OCI-LY3 (cell line): ENCODE results near the gene ZNF618.

Experiments used
- H2AFZ ChIP-seq: fragments of 200-600, 300-600 bp; shearing (Covaris generic); 2 replicates; pipeline ENCODE4 v1.6.0; 2014; ENCODE audit warnings: antibody characterized with exemption, low read depth, low read length
- H3K27ac ChIP-seq: fragments of 200-600, 300-600 bp; sonication (generic); 2 replicates; pipeline ENCODE4 v1.5.1; 2014; ENCODE audit warnings: mild to moderate bottlenecking, low read length, moderate library complexity, mixed read lengths
- H3K27me3 ChIP-seq: fragments of 200-600, 300-600 bp; sonication (generic); 2 replicates; pipeline ENCODE4 v1.6.1; 2014; ENCODE audit warnings: low read depth, low read length, mixed read lengths
- H3K36me3 ChIP-seq: fragments of 200-600, 300-600 bp; sonication (generic); replicated peaks from 2 replicates; pipeline ENCODE3; 2014; ENCODE audit warnings: low read depth, low read length, mixed read lengths
- H3K4me1 ChIP-seq: fragments of 300-600, 200-600 bp; sonication (generic); 2 replicates; pipeline ENCODE4 v1.6.1; 2014; ENCODE audit warnings: low read length, mixed read lengths
- H3K4me2 ChIP-seq: fragments of 200-600, 300-600 bp; sonication (generic); 2 replicates; pipeline ENCODE4 v1.6.1; 2014; ENCODE audit warnings: low read length, mixed read lengths
- H3K4me3 ChIP-seq: fragments of 300-600, 200-600 bp; sonication (generic); 2 replicates; pipeline ENCODE4 v1.5.1; 2014; ENCODE audit warnings: antibody characterized with exemption, mild to moderate bottlenecking, low read length, moderate library complexity
- H3K79me2 ChIP-seq: fragments of 300-600, 200-600 bp; shearing (Covaris generic); 2 replicates; pipeline ENCODE4 v1.6.1; 2014; ENCODE audit warnings: mild to moderate bottlenecking, low read length, mixed read lengths
- H3K9ac ChIP-seq: fragments of 300-600, 200-600 bp; shearing (Covaris generic); 2 replicates; pipeline ENCODE4 v1.6.0; 2014; ENCODE audit warnings: mild to moderate bottlenecking, low read length, moderate library complexity
- H3K9me3 ChIP-seq: fragments of 200-600, 300-600 bp; shearing (Covaris generic); 2 replicates; pipeline ENCODE4 v1.6.1; 2014; ENCODE audit warnings: low read length, mixed read lengths; ENCODE audit not compliant: insufficient read depth
- H4K20me1 ChIP-seq: fragments of 200-600, 300-600 bp; sonication (generic); 2 replicates; pipeline ENCODE4 v1.6.1; 2016; ENCODE audit warnings: low read length, mixed read lengths; ENCODE audit not compliant: insufficient read depth
- CTCF ChIP-seq: fragments of 200-600, 300-600 bp; sonication (generic); IDR thresholded peaks from 2 replicates; pipeline ENCODE4 v1.5.1; 2014; ENCODE audit warnings: antibody characterized with exemption, low read length, low read depth
- EZH2phosphoT487 ChIP-seq: fragments of 200-600 bp; shearing (Covaris generic); IDR thresholded peaks from 2 replicates; pipeline ENCODE4 v1.6.1; 2018; ENCODE audit warnings: antibody characterized with exemption, mixed run types, low read depth

ZNF618 gene

GRCh38 chr9:113919382-113919781, 43.3 kb downstream of the ZNF618 start:
- H3K36me3 ChIP-seq: no peaks in the 10 kb centered on the region
- H3K4me1 ChIP-seq: peaks cover 3% of the 10 kb centered on the region; the same call in 1 of the 2 replicates
- H3K4me3 ChIP-seq: no peak overlapping the region
- no peak overlapping the region for H3K9ac ChIP-seq
- H3K27ac ChIP-seq: no peak overlapping the region
- H2AFZ ChIP-seq: no peak overlapping the region
- H4K20me1 ChIP-seq: no peaks in the 10 kb centered on the region
- no peaks in the 10 kb centered on the region for H3K79me2 ChIP-seq
- peaks cover 12% of the 10 kb centered on the region; the same call in 1 of the 2 replicates for H3K27me3 ChIP-seq
- TF ChIP-seq CTCF: no peak
- no peak for TF ChIP-seq EZH2phosphoT487
- no peaks in the 10 kb centered on the region for H3K9me3 ChIP-seq
- no peak overlapping the region for H3K4me2 ChIP-seq

- Histone ChIP-seq H3K4me2 (no peak overlapping the region), H3K27ac (no peak overlapping the region), H3K27me3 (peaks cover 12% of the 10 kb centered on the region; the same call in 1 of the 2 replicates)
Measured at GRCh38 chr9:113919871-113920270, 43.8 kb downstream of the ZNF618 start.

GRCh38 chr9:113920872-113921271, 44.8 kb downstream of the ZNF618 start:
- Histone ChIP-seq H3K4me2 (no peak overlapping the region), H3K4me3 (no peak overlapping the region), H3K27me3 (0 out of 2 replicates have a peak, but pooled peaks cover 6% of the 10 kb centered on the region), H3K79me2 (no peaks in the 10 kb centered on the region), H2AFZ (no peak overlapping the region), H4K20me1 (no peaks in the 10 kb centered on the region), H3K4me1 (peaks cover 3% of the 10 kb centered on the region; the same call in 1 of the 2 replicates), H3K9ac (no peak overlapping the region), H3K36me3 (no peaks in the 10 kb centered on the region), H3K9me3 (no peaks in the 10 kb centered on the region), H3K27ac (no peak overlapping the region)
- TF ChIP-seq EZH2phosphoT487 (no peak), CTCF (no peak)

More at GRCh38 chr9:113919871-113920270, 43.8 kb downstream of the ZNF618 start:
- Histone ChIP-seq H3K36me3 (no peaks in the 10 kb centered on the region), H2AFZ (no peak overlapping the region), H3K4me3 (no peak overlapping the region), H3K9ac (no peak overlapping the region), H3K4me1 (peaks cover 3% of the 10 kb centered on the region; the same call in 1 of the 2 replicates), H3K79me2 (no peaks in the 10 kb centered on the region), H3K9me3 (no peaks in the 10 kb centered on the region), H4K20me1 (no peaks in the 10 kb centered on the region)
- no peak for TF ChIP-seq EZH2phosphoT487

- Histone ChIP-seq H3K4me3 (no peak overlapping the region), H3K4me2 (no peak overlapping the region), H3K27ac (no peak overlapping the region), H3K79me2 (no peaks in the 10 kb centered on the region), H3K9ac (no peak overlapping the region), H4K20me1 (no peaks in the 10 kb centered on the region), H3K9me3 (no peaks in the 10 kb centered on the region), H3K36me3 (no peaks in the 10 kb centered on the region), H2AFZ (no peak overlapping the region), H3K4me1 (peaks cover 3% of the 10 kb centered on the region; the same call in 1 of the 2 replicates), H3K27me3 (0 out of 2 replicates have a peak, but pooled peaks cover 6% of the 10 kb centered on the region)
- no peak for TF ChIP-seq CTCF
- no peak for TF ChIP-seq EZH2phosphoT487
Measured at GRCh38 chr9:113921396-113921925, 45.4 kb downstream of the ZNF618 start.
